ENCODE data around the gene OPN3. TPM values are rescaled to one million over a fixed set of nuclear protein-coding genes. Genes with fewer than 3 reads are reported as not detected.

Gene OPN3
- total RNA-seq, 1 donor from 2014 or later: 36.5 TPM

DNA sequence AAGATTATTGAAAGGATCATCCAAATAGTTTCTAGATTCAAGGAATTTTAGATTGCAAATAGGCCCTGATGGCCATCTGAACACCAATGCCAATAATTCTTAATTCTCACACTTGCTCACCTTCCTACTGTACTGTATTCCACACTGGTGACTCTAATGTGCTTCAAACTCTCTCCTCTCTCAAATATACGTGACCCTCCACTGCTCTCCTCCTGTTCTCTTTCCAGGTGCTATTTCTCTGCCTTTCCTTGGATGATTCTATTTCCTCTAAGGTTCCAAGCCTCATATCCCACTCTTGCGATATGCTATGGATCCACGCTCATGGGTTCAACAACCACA is 79.4 kb downstream of the OPN3 start:
- H3K9me3 ChIP-seq: no peaks in the 10 kb centered on the region
- no peak for ATAC-seq
- TF ChIP-seq, protein P1, sequence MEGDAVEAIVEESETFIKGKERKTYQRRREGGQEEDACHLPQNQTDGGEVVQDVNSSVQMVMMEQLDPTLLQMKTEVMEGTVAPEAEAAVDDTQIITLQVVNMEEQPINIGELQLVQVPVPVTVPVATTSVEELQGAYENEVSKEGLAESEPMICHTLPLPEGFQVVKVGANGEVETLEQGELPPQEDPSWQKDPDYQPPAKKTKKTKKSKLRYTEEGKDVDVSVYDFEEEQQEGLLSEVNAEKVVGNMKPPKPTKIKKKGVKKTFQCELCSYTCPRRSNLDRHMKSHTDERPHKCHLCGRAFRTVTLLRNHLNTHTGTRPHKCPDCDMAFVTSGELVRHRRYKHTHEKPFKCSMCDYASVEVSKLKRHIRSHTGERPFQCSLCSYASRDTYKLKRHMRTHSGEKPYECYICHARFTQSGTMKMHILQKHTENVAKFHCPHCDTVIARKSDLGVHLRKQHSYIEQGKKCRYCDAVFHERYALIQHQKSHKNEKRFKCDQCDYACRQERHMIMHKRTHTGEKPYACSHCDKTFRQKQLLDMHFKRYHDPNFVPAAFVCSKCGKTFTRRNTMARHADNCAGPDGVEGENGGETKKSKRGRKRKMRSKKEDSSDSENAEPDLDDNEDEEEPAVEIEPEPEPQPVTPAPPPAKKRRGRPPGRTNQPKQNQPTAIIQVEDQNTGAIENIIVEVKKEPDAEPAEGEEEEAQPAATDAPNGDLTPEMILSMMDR (IDR thresholded peaks at IDR 0.05): no peak

DNA sequence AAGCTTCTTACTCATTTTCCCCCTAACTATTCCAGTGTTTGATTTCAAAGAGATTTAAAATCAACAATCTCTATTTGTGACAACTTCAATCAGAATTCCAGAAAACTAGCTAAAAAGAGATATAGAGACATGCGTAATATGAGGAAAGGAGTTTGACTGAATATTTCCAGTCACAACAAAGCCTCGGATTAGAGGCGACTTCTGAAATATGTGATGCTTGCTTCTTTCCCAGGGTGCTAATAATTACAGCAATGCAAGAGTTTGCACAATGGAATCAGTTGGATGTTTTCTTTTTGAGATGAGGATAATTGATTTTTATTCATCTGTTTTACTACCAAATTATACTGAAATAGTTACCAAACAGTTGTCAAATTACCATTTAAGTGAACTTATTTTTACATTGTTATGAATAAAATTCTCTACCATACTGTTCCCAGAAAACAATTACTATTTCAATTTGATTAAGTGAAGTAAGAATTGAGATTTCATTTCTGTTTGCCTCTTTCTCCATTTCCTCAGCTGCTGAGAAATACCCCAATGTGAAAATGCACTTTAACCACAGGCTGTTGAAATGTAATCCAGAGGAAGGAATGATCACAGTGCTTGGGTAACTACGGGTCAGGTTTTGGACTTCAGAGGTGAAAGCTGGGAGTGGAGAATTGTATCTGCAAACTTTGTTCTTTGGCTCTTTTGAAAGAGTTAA is 79.9 kb downstream of the OPN3 start:
- no peaks in the 10 kb centered on the region for H3K27me3 ChIP-seq (ENCODE audit: low read depth)
- H3K27ac ChIP-seq: no peak overlapping the region
- intact Hi-C loops (cut with DNase I): no loop called here
- no peaks in the 10 kb centered on the region for H3K4me1 ChIP-seq
- H3K9me3 ChIP-seq: no peaks in the 10 kb centered on the region
- no peaks in the 10 kb centered on the region for H3K36me3 ChIP-seq
- TF ChIP-seq, protein P1 (IDR thresholded peaks at IDR 0.05): no peak
- DNase-seq (no peak), ATAC-seq (no peak)
- no peak overlapping the region for H3K4me3 ChIP-seq

More for the DNA sequence above, 79.4 kb downstream of the OPN3 start:
- no peak overlapping the region for H3K27ac ChIP-seq
- H3K27me3 ChIP-seq (ENCODE audit: low read depth): no peaks in the 10 kb centered on the region
- no peak overlapping the region for H3K4me3 ChIP-seq
- intact Hi-C loops (cut with DNase I): no loop called here
- no peaks in the 10 kb centered on the region for H3K4me1 ChIP-seq
- DNase-seq: no peak
- no peaks in the 10 kb centered on the region for H3K36me3 ChIP-seq

DNA sequence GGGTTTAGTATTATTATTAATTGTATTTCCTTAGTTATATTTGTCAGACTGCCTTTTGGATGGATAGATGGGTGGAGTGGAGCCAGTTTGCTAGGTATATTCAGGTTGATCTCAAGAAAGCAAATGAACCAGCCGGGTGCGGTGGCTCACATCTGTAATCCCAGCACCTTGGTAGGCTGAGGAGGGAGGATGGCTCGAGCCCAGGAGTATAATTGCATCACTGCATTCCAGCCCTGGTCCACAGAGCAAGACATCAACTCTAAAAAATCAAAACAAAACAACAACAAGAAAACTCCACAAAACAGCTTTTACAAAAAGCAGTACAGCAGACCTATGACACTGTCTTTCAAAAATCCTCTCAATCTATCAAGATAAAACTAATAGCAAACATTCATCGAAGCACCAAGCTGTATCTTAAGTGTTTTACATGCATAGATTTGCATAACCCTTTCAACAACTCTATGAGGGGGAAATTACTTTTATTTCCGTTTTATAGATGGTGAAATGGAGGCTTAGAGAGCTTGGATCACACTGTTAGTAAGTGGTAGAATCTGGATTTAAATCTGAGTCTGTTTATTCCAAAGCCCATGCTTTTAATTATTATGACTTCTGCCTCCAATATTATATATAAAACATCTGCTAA is 82.5 kb downstream of the OPN3 start:
- Histone ChIP-seq H3K27me3 (ENCODE audit: low read depth) (no peaks in the 10 kb centered on the region), H3K36me3 (no peaks in the 10 kb centered on the region), H3K4me3 (no peak overlapping the region), H3K4me1 (no peaks in the 10 kb centered on the region), H3K9me3 (no peaks in the 10 kb centered on the region), H3K27ac (no peak overlapping the region)
- TF ChIP-seq, protein P1 (IDR thresholded peaks at IDR 0.05): no peak
- intact Hi-C loops (cut with DNase I): no loop called here
- ATAC-seq: no peak
- no peak for DNase-seq

DNA sequence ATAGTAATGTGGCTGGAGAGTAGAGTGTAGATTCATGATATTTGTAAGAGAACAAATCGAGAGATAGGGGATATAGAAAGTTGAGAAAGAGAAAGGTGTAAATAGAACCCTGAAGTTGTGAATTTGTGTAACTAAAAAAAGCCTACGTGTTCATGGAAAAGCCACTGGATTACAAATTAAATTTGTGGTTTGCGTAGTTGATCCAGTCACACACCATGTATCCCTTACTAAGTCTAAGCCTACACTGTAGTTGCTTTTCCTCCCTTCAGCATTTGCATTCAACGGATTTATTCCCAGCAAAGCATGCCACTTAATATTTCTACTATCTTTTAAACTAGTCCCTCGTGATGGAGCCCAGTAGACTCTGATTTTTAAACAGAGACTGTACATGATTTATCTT is 83.1 kb downstream of the OPN3 start:
- H3K4me3 ChIP-seq: no peak overlapping the region
- H3K27ac ChIP-seq: no peak overlapping the region
- H3K27me3 ChIP-seq (ENCODE audit: low read depth): no peaks in the 10 kb centered on the region
- no peaks in the 10 kb centered on the region for H3K36me3 ChIP-seq
- H3K9me3 ChIP-seq: no peaks in the 10 kb centered on the region
- TF ChIP-seq, protein P1 (IDR thresholded peaks at IDR 0.05): no peak
- no peaks in the 10 kb centered on the region for H3K4me1 ChIP-seq
- ATAC-seq: no peak
- intact Hi-C loops (cut with DNase I): no loop called here
- DNase-seq: no peak

DNA sequence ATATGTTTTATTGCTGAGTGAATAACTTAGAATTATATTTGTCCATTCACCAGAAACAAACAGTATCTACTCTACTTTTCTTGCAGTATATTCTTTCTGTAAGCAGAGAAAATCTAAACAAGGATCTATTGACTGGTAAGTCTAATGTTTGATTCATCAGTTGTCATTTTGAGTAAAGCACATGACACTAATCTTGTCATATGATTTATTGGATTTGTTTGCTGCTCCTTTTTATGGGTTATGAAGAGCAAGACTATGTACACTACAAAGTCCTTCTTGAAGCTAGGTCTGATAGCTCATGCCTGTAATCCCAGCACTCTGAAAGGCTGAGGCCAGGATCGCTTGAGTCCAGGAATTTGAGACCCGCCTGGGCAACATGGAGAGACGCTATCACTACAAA is 84.6 kb downstream of the OPN3 start:
- no peaks in the 10 kb centered on the region for H3K9me3 ChIP-seq
- no peak overlapping the region for H3K4me3 ChIP-seq
- intact Hi-C loops (cut with DNase I): no loop called here
- peaks cover 3% of the 10 kb centered on the region for H3K4me1 ChIP-seq
- H3K27me3 ChIP-seq (ENCODE audit: low read depth): no peaks in the 10 kb centered on the region
- DNase-seq (no peak), ATAC-seq (no peak)
- no peak overlapping the region for H3K27ac ChIP-seq
- TF ChIP-seq, protein P1 (IDR thresholded peaks at IDR 0.05): no peak
- H3K36me3 ChIP-seq: no peaks in the 10 kb centered on the region
